Colon (tissue), 2 donors: Measurements from ENCODE around the gene ZNF423.

ENCODE experiments used
- FAIRE-seq: peaks from 2 replicates; lab custom pipeline; 2012; peaks lifted over from hg19 to GRCh38; lab: Jason Lieb, UNC
- donor health status: control.
- donor health status: control.

Gene ZNF423

DNA sequence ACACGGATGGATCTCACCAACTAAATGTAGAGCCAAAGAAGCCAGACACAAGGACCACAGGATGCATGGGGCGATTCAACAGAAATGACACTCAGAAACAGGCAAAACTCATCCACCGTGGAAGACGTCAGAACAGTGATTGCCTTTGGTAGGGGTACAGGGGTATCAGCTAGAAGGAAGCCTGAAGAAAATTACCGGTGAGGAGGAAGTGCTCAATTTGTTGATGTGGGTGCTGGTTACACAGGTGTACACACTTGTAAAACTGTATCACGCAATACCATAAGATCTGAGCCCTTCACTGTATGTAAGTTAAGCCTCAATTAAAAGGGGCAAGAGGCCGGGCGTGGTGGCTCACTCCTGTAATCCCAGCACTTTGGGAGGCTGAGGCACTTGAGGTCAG lies 256.2 kb downstream of the ZNF423 start:
- FAIRE-seq = no peak

DNA sequence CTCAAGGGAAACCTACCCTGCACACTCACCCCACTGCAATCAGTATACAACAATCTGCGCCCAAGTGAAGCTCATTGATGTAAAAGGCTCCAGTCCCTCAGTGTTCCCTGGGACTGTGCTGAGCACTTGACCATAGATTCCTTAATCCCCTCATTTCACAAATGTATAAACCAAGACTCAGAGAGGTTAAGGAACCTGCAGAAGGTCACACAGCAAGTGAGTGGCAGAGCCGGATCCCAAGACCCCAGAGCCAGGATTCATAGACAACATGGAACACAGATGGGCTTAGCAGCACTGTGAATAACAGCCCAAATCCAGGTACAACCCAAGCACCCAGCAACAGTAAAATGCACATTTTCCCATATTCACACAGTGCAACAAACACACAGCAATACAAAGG lies 256.6 kb downstream of the ZNF423 start:
- no peak for FAIRE-seq

DNA sequence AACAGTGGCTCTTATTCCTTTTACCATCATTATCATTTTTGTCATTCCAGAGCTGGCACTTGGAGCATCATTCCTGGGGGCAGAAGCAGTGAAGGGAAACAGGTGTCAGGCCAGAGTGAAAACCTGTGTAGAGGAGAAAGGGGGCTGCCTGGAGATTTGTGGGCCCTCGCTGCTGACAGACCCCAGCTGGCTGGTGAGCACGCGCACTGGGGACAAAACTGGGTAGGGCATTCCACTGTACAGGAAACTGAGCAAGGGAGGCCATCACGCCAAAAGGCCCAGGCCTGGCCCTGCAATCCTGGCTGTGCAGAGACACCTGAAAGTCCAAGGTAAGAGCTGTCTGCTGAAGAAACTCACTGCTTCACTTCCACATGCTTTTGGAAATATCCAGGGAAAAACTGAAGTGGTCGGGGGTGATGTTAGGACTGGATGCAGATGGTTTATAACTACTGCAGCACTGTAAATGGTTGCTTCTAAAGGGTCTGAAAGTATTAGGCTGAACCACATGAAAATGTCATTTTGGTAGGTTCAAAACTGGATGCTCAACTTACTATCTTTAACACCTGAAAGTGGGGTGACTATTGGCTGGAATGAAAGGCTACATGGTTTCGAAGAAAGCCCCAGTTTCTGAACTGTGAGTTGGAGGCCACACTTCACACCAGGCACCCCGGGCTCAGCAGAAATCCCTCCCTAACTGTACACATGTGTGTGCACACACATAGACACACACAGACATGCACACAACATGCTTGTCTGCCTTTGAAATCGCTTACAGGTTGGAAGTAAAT lies 257.3 kb downstream of the ZNF423 start:
- FAIRE-seq = no peak

DNA sequence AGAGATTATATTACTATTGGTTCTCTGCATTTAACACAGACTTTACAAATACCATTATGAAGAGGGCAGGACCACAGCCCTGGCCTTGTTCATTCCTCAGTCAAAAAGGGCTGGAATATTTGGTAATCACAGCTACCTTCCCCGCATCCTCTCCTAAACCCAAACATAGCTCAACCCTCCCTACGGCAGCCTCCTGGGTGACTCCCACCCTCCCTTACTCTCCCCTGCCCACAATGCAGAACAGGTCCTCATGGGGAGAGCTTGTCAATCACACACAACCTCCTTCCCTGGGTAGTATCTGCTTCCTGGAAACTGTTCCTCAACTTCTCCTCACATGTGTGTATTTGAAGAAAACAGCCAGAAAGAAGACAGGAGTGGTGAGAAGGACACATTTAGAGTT lies 258.1 kb downstream of the ZNF423 start:
- FAIRE-seq = no peak

DNA sequence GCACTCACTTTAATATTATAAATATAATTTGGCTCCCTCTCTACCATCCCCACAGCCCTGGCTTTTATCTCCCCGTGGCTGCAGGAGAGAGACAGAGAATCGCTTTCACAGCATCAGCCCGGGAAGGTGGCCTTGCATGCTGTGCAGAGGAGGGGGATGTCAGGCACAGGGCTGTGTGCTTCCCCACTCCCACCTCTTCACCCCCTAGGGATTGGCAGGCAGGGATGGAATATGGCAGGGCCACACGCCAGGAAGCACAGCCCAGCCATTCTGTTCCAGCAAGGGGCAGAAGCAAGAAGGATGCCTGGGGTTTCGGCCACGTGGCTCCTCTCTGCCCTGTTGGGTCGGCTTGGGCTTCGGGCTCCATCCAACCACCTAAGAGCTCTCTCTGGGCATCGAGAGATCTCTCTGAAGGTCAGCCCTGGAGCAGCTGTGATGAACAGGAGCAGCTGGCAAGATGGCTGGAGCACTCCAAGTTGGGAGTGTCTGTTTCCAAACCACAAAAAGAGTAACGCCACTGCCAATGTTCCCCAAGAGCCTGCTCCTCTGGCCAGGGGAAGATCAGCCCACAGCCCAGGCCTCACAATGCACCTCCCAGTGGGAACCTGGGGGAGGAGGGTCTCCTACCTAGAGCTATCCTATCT lies 259.1 kb downstream of the ZNF423 start:
- FAIRE-seq = no peak

DNA sequence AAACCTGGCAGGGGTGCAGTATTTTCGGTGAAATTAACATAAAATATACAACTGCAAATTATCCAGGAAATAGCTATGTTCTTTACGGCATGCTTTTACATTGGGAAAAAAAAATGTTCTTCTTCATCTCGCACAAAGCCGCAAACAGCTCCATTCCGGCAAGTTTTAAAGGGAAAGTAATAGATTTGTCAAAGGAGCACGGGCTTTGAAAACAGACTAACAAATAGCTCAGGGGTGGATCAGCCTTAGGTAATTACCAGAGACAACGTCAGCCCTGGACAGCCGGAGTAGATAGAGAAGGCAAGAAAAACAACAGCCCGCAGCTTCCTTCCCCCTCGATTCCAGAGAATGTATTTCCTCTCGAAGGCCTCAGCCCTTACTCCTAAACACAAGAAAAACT lies 259.8 kb downstream of the ZNF423 start:
- FAIRE-seq = no peak

DNA sequence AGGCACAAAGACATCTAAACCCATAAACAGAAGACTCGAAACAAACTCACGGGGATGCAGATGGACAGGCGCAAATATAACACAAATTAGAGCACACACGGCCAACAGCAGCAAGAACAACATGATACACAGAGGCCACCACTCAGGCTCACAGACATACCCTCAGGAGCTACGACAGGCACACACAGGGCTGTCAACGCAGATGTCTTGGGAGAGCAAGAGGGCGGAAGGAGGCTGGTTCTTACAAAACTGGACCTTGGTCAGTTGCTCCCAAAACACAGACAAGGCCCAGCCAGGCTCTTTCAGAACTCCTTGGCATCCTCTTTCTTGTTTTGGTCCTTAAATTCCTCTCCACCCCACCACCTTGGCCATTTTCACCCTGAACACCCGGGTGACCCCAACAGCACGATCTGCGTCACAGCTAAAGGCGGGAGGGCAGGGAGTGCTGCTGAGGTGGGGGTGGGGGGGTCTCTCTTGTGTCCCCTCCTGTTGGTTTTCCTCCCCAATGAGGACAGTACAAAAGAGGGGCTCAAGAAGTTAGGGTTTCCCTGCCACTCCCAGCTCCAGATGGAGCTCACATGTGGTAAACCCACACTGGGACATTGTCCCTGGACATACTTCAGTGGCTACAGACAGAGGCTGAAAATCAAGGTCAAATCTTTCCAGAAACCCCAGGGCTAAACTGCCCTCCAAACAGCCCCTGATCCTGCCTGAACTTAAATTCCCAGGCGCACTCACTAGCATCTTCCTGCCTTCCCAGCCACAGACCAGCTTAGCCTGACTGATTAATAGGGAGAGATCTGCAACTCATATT lies 261.0 kb downstream of the ZNF423 start:
- no peak for FAIRE-seq

DNA sequence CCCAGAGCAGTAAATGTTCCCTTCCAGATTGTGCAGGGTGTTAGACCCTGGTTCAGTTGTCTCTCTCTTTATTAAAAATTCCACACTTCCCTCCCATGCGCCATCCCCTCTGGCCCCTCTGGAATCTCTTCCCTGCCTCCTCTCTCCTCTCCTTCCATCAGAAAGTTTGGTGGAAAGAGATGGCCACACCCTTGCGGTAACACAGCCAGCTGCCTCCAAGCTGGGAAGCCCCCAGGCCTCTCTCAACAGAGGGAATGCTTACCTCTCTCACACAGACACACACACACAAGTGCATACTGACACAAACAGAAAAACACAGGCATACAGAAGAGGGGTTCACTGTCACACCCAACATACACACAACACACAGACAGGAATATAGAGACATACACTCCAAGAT lies 261.8 kb downstream of the ZNF423 start:
- FAIRE-seq = no peak

DNA sequence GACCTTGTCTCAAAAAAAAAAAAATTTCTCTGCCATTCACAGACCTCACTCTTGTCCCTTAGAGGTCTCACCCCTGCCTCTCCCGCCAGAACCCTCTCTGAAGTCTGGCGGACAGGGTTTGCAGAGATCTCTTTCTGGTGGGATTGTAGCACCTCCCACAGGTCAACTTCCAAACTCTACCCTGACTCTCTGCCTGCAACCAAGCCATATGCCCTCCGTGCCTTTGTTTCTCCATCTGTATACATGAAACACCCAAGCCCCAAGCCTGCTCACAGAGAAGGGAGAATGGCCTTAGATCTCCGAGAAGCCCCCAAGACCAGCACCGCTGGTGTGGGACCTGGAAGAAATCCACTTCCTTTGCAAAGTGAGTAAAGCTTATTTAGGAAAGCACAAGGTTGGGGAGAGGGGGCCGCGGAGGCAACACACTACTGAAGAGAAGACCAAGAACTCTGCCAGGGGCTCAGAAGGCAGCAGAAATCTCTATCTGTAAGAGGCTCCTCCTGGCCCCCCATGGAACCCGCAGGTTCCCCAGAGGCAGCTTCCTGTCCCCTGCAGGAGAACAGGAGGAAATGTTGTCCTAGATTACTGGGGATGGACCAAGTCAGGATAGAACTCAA lies 262.4 kb downstream of the ZNF423 start:
- FAIRE-seq = no peak

DNA sequence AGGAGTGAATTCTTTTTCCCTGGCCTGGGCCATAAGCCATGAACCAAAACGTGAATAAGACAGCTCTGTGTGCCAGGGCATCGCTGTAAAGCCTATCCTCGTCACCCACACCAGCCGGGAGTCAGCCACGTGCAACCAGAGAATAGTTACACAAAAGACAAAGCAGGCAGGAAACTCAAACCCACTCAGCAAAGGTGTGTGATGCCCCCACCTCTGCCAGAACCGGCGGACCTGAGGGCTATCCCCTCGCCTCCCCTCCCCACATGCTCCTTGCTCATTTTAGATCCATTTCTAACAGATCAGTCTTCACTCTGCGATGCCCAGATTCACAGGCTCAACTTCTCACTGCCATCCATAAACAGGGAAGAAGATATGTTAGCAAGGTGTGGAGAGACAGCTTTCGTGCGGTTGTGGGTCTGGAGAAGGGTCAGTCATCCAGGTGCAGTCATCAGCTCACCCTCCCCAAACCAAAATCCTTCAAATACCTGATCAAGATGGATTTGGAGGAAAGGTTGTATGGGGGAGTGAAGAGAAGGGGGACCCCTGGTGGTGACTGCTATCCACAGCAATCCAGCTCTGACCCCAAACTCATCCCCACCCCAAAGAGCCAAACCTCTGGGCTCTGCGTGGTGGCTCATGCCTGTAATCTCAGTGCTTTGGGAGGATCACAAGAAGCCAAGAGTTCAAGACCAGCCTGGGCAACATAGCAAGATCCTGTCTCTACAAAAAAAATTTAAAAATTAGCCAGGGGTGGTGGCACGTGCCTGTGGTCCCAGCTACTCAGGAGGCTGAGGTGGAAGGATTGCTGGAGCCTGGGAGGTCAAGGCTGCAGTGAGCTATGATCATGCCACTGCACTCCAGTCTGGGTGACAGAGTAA lies 263.1 kb downstream of the ZNF423 start:
- FAIRE-seq = no peak

DNA sequence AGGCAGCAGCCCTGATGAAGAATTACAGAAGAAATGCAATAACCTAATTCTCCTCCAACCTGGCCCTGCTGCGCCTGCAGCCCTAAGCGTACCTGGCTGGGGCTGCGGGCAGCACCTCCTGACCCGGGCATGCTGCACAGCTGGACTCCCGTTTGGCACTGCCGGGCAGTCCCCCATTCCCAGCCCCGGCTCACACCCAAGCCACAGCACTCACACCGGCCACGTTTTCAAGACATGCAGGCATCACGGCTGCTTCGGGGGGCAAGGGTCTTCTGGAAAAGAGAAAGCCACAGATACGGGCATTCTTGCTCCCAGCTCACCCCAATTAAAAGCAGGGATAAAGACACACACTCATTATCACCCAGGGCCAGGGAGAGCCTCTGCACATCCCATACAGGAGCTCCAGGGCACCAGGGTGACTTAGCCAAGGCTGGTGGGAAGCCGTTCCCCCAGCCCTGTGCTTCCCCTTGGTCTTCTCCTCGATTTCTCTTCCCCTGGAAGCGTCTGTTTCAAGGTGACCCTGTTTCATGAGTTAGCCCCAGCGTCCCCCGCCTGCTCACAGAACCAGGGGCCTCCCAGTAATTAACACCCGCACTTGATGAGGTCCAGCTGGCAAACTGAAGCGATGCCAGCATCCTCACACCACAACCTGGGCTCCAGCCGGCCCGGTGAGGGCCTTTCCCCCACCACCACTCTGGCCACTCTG lies 265.6 kb downstream of the ZNF423 start:
- FAIRE-seq = no peak

DNA sequence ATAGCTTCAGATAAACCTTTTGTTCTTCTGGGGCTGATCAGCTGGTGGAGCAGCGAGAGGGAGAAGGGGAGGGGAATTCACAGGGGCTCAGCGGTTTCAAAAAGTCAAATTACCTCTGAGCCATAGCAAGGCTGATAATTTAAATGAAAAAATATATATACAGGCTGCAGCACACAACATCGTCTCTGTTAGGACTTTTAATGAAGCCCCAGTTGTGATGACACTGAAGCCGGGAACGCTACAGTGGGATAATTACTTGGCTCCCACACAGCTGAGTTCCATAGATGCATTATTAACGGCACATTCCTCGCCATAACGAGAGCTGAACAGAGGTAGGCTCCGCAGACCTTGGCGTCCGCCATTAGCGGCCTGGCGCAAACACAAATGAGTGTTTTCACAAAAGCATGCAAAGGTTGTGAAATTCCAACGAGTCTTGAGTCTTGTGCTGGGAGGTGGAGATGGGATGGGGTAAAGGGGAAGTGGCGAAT lies 266.3 kb downstream of the ZNF423 start:
- no peak for FAIRE-seq

DNA sequence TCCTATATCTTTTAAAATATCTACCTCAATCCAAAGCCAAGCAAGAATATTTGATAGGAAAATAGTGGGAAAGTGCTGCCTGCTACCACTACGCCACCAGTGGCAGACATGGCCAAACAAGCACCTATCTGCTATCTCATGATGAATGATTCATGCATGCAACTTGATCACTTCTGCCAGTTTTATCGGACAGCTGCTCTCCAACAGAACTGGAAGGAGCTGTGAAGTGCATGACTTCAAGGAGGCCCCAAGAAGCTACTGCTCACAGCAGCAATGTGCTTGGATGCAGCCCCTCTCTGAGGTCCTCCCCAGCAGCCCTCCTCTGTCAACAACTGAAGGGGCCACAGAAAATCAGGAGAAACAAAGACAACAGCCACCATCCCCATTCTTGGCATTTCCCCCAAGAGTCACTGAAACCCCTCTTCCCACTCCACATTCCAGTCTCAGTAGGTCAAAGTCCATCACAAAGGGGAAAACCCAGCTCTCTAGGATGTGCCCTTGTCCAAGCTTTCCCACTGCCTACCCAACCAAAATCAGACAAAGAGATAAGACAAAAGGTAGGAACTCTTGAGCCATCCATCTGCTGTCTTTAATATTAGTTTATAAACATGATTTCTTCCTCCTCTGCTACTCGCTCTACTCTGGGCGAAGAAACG lies 267.1 kb downstream of the ZNF423 start:
- FAIRE-seq = no peak

DNA sequence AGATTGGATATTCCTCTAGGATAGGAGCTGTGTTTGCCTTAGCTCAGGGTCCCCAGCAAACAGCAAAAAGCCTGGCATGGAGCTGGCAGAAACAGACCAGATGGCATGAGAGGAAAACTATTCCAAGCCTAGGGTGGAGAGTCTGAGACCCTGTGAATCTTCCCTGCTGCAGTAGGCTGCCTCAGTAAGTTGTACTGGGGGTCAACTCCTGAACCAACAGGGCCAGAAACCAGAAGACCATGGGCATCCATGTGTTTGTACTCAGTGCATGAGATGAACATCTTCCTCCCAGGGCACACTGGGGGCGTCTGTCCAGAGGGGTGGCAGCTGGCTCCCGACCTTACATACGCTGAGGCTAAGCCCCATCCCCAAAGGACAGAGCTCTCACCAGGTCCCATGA lies 267.9 kb downstream of the ZNF423 start:
- FAIRE-seq = no peak

DNA sequence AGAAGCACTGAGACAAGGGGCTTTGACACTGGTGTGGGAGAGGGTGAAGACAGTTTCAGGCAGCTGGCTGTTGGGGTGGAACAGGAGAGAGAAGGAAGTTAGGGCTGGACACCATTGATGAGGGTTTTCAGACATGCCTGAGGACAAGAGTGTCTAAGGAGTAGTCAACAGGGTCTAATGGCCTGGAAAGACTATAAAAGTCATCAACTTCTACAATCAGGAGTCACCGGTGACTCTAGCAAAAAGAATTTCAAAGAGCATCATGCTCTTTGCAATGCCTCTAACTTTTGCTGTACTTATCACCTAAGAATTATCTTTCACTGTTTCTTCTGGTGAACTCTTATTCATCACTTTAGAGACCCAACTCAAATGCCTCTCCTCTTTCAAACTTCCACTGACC lies 268.4 kb downstream of the ZNF423 start:
- FAIRE-seq = no peak

DNA sequence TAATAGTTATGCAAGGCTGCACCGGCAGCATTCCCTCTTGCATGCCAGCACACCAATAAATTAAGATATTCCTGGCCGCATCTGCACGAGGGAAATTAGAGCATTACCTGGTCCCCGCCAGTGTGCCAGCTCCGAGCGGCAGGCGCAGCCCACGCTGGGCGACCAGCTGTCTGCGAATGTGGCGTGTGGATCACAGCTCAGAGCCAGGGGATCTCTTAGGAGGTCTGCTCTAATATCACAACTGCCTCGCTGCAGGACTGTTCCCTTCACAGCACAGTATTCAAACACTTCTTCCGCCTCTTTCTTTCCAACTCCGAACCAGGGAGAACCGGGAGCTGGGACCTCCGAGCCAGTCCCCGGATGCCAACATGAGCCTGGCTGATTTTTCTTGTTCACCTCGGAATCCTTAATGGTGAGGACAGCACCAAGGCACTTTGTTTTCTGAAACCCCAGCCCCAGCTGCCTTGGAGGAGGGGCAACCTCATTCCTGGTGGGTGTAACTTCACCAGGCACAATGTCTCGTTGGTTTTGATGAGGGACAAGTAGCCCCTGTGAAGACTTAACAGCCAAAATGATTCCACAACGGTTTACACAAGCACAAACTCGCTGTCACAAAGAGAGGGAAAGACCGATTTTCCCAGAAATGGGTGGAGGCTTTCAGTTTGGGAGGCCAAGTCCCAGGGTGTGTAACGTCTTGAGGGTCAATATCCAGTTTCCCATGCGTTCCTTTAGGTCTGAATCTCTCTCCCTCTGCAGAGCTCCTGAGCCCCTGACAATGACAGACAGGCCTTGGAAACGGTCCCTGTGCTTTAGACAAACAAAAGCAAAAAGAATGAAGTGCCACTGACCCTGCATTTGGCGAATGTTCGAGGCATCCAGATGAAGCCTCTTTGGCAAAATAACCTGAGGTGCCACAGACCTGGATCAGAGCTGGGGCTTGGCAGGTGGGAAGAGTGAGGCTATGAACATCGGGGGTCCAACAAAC lies 269.2 kb downstream of the ZNF423 start:
- no peak for FAIRE-seq

DNA sequence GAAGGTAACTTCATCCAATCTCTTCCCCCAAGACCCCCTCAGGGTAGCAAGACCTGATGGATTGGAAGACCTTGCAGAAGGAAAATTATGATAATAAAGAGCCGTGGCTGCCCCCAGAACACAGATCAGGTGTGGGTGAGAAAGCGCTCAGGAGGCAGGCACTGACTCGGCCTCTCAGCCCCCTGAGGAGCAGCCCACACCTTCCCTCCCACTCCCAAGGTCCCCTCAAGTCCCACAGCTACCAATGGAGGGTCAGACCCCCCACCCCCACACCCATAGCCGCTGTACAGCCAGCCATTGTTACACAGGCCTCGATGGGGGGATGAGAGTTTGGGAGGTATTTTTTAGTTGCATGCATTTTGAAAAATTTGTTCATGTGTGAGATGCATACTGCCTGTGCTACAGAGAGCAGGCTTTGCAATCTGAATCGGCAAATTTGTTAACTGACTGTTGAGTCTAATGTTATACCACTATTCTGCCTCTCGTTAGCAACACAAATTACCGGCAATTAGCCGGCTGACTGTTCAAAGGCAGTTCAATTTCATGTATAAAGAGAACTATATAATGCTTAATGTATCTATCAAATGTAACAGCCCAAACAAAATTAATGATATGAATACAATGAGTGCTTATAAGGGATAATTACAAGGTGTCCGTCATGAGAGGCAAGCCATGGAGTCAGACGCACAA lies 270.6 kb downstream of the ZNF423 start:
- FAIRE-seq = no peak

DNA sequence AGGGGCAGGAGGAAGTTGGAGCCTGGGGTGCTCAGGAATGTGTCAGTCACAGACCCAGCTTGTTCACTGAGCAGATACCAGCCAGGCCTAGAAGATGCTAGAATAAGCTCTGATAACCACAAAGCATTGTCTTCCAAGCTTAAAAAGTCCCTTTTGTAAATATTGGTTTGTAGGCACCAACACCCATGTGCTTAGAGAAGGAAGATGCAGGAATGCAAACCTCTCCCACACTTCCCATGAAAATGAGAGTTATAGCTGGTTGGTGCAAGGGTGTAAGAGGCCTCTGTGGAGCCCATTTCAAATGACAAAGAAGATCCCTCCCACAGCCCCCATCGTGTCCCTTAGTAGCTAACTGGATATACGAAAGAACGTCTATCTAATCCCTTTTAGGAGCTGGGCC lies 272.0 kb downstream of the ZNF423 start:
- FAIRE-seq = no peak
